ENCODE results near the gene CAMKK2.
"Not testable (repeated sequence)": the region's sequence is repeated elsewhere in the genome, so short reads cannot be mapped to it uniquely, and the experiment has no call there.

CAMKK2 gene

GRCh38 chr12:121300083-121300819 is 3.7 kb upstream of the CAMKK2 start:
- no peak for DNase-seq (ENCODE audit: low read depth)
- no peak overlapping the region for H3K4me3 ChIP-seq (ENCODE audit: low read depth, low read length)

GRCh38 chr12:121299662-121300061 is 3.2 kb upstream of the CAMKK2 start:
- H3K4me3 ChIP-seq (ENCODE audit: low read depth, low read length): no peak overlapping the region

GRCh38 chr12:121298411-121298810 is 1.9 kb upstream of the CAMKK2 start:
- H3K4me3 ChIP-seq (ENCODE audit: low read depth, low read length): not testable (repeated sequence)

More at GRCh38 chr12:121299662-121300061, 3.2 kb upstream of the CAMKK2 start:
- DNase-seq (ENCODE audit: low read depth): no peak

GRCh38 chr12:121297435-121297991 is 1.0 kb upstream of the CAMKK2 start:
- H3K4me3 ChIP-seq (ENCODE audit: low read depth, low read length): peak overlapping the region; percentile 76
- DNase-seq (ENCODE audit: low read depth): no peak

More at GRCh38 chr12:121298411-121298810, 1.9 kb upstream of the CAMKK2 start:
- not testable (repeated sequence) for DNase-seq (ENCODE audit: low read depth)

GRCh38 chr12:121295746-121296617 is 527 bp downstream of the CAMKK2 start:
- no peak for DNase-seq (ENCODE audit: low read depth)
- peak overlapping the region; percentile 95 for H3K4me3 ChIP-seq (ENCODE audit: low read depth, low read length)

- no peak for DNase-seq (ENCODE audit: low read depth)
- H3K4me3 ChIP-seq (ENCODE audit: low read depth, low read length): peak overlapping the region; percentile 95
Measured at GRCh38 chr12:121295116-121295745, 1.3 kb downstream of the CAMKK2 start.

GRCh38 chr12:121294151-121294889 is 2.2 kb downstream of the CAMKK2 start:
- H3K4me3 ChIP-seq (ENCODE audit: low read depth, low read length): no peak overlapping the region
- DNase-seq (ENCODE audit: low read depth): no peak

GRCh38 chr12:121293603-121294002 is 2.9 kb downstream of the CAMKK2 start:
- DNase-seq (ENCODE audit: low read depth): no peak
- no peak overlapping the region for H3K4me3 ChIP-seq (ENCODE audit: low read depth, low read length)

- DNase-seq (ENCODE audit: low read depth): no peak
- no peak overlapping the region for H3K4me3 ChIP-seq (ENCODE audit: low read depth, low read length)
Measured at GRCh38 chr12:121290410-121290809, 6.1 kb downstream of the CAMKK2 start.

- DNase-seq (ENCODE audit: low read depth): no peak
- no peak overlapping the region for H3K4me3 ChIP-seq (ENCODE audit: low read depth, low read length)
Measured at GRCh38 chr12:121289962-121290361, 6.5 kb downstream of the CAMKK2 start.

- no peak overlapping the region for H3K4me3 ChIP-seq (ENCODE audit: low read depth, low read length)
- no peak for DNase-seq (ENCODE audit: low read depth)
Measured at GRCh38 chr12:121288986-121289385, 7.5 kb downstream of the CAMKK2 start.

GRCh38 chr12:121288158-121288845 is 8.2 kb downstream of the CAMKK2 start:
- no peak overlapping the region for H3K4me3 ChIP-seq (ENCODE audit: low read depth, low read length)
- no peak for DNase-seq (ENCODE audit: low read depth)

- H3K4me3 ChIP-seq (ENCODE audit: low read depth, low read length): no peak overlapping the region
- DNase-seq (ENCODE audit: low read depth): peak; percentile 18
Measured at GRCh38 chr12:121287267-121287954, 9.1 kb downstream of the CAMKK2 start.

- no peak for DNase-seq (ENCODE audit: low read depth)
- no peak overlapping the region for H3K4me3 ChIP-seq (ENCODE audit: low read depth, low read length)
Measured at GRCh38 chr12:121285856-121286255, 10.7 kb downstream of the CAMKK2 start.

- no peak overlapping the region for H3K4me3 ChIP-seq (ENCODE audit: low read depth, low read length)
- DNase-seq (ENCODE audit: low read depth): no peak
Measured at GRCh38 chr12:121284551-121285390, 11.7 kb downstream of the CAMKK2 start.

- no peak for DNase-seq (ENCODE audit: low read depth)
- no peak overlapping the region for H3K4me3 ChIP-seq (ENCODE audit: low read depth, low read length)
Measured at GRCh38 chr12:121283841-121284240, 12.7 kb downstream of the CAMKK2 start.

GRCh38 chr12:121283388-121283787 is 13.1 kb downstream of the CAMKK2 start:
- DNase-seq (ENCODE audit: low read depth): no peak

More at GRCh38 chr12:121283388-121283787, 13.1 kb downstream of the CAMKK2 start:
- no peak overlapping the region for H3K4me3 ChIP-seq (ENCODE audit: low read depth, low read length)

All from skeletal muscle cell (primary cell).